GM18907 (cell line): ENCODE results near the gene WIPF2.

ENCODE experiments used
- ATAC-seq: cut with Tn5 transposase; IDR thresholded peaks from one replicate; pipeline ENCODE4 v1.9.1; 2021; ENCODE audit warnings: mild to moderate bottlenecking, moderate library complexity; ENCODE audit not compliant: unreplicated experiment

WIPF2 gene

DNA sequence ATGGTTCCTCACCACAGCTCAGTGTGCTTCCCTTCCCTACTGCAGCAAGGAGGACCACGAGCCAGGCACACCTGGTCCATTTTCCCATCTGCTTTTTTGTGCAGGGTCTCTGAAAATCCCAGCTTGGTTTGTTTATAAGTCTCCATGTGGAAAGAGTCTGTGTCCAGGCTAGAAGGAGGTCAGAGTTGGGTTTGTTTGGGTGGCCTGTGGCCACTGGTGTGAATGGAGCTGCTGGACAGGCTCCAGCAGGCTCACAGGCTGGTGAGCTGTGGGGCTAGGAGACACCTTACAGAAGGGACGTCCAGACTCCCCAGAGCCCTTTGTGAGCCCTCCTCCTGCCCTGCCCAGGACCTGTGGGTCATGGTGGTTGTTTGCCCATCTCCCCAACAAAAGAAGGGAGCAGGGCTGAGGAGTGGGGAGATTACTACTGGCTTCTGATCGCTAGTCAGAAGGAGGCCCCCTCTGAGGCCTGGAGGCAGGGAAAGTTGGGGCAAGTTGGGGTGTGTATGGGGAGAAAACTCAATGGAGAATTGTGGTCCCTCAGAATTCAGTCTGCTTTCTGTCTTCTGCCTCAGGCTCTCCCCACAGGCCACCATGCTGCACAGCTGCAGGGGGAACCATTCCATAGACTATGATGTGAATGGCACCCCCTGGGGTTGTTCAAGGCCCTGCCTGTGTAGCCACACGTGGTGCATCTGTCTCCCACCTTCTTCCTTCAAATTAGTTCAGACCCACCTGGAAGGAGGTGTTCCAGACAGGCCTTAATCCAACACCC lies 94.0 kb downstream of the WIPF2 start:
- no peak for ATAC-seq

DNA sequence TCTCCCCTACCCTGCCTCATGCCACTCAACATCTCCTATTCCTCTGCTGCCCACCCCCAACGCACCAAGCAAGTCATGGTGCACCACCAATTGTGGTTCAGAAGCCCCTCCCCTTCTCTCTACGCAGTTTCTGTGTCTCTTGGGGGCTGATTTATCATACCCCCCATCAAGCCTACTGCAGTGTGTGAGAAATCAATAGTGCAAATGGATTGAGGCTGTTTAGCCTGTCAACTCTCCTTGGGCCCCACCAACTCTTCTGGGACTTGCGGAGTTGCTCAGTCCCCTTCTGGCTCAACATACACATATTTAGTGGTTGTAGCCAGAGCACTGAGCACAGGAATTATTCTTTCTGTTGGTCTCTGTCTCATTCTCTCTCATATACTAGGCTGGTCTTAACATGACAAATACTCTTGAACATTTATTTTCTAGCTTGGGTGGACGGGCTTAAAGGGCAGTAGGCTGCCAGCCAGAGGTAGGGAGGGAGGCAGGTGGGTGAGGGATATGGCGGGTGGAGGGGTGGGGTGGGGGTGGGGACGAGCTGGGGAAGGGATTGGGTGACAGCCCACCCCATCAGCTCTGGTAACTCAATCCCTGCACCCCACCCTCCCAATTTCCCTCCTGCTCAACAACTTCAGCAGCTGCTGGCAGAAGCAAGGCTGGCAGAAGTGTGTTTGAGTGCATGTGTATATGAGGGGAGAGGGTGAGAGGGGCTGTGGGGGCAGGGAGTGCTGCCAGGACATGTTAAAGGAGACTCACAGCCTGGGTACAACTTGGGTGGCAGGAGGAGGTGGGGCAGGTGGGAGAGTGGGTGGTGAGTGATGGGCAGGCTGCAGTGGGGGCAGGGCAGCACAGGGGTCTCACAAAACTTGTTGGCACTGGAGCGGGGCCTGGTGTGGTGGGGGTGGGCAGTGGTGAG lies 94.8 kb downstream of the WIPF2 start:
- no peak for ATAC-seq

DNA sequence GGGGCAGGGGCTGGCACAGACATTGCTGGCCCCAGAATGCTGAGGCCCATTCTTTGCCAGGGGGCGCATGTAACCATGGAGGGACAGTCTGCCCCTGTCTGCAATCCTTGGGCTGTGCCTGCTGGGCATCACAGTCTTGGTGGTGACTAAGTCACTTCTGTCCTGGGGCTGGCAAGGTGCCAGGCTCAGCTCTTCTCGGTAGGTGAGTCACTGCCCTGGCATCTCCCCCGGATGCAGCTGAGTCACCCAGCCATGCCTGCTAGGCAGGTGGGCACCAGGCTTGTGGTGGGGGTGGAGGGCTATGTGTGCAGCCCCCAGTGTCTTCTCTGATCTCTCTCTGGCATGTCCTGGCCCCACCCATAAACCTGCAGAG lies 95.5 kb downstream of the WIPF2 start:
- ATAC-seq = no peak

DNA sequence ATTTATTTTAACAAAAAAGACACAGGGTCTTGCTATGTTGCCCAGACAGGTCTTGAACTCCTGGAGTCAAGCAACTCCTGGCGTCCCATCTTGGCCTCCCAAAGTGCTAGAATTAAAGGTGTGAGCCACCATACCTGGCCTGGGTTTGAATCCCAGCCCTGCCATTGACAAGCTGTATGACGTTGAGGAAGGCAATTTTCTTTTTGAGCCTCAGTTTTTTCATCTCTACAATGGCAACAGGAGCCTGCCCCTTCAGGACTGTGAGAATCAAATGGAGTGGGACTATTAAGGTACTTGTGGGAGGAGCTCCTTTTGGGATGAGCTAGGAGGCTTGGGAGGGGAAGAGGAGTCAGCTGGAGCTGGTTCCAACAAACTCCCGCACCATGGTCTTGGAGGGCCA lies 96.1 kb downstream of the WIPF2 start:
- no peak for ATAC-seq

DNA sequence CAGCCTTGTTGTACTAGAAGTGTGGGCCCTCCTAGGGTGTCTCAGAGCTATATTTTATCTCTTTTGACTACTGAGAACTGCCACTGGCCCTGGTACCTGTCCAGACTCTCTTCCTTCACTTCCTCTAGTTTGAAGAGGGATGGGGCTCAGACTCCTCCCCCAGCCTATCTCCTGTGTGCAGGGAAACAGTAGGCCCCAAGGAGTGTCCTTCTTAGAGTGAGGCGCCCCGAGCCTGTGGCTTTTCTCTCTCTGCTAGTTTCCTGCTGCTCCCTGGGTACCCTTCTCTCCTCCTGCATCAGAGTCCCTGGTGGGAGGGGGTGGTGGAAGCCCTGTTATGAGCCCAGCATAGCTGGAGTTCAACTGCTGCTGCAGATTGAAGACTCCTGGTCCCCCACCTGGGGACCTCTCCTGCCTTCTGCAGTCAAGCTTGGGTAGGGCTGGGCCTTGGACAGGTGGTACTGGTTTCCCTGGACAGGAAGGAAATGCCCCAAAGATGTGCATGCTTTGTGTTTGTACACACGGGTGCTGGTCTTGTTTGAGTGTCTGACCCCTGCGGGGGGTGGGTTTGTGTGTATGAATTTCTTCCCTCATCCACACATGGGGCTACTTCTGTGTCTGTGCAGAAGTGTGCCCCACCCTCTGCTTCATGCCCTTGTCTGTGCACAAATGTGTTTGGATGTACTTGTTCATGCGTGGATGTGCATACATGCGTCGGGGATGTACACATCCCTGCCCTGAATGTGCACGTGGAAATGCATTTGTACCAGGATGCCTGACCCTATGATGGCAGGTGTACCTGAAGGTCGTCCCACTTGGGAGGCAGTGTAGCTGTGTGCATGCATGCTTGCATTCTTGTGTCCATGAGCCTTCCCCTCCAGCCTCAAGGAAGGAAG lies 96.8 kb downstream of the WIPF2 start:
- no peak for ATAC-seq

DNA sequence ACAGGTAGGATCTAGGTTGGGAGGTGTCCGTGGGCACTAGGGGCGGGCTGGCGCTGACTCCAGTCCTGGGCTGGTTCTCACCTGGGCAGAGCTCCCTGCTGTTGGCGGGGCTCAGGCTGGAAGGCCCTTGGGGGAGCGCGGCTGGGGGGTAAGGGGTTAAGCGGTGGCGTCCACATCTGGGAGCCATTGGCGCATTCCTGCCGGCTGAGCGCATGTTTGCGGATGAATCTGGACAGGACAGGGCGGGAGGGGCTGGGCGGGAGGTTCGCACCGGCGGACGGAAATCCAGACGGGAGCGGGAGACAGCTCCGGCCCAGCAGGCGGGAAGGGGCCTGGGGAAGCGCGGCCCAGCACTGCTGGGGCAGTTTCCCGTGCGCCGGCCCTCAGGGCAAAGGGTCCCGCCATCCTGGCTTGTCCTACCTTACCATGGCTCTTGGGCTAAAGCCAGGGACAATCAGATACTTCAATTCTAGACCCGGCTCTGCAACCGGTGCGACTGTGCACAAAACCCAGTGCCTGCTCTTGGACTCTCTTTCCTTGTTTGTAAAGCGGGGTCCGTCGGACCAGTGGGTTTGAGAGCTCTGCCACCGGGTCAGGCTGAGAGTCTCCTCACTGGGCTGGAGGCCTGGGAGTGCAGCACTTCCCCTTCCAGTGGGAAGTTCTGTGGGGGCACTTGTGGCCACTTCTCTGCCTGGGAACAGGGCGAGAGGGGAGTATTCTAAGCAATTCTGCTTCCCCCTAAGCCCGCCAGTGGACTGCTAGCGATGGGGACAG lies 97.7 kb downstream of the WIPF2 start:
- no peak for ATAC-seq

DNA sequence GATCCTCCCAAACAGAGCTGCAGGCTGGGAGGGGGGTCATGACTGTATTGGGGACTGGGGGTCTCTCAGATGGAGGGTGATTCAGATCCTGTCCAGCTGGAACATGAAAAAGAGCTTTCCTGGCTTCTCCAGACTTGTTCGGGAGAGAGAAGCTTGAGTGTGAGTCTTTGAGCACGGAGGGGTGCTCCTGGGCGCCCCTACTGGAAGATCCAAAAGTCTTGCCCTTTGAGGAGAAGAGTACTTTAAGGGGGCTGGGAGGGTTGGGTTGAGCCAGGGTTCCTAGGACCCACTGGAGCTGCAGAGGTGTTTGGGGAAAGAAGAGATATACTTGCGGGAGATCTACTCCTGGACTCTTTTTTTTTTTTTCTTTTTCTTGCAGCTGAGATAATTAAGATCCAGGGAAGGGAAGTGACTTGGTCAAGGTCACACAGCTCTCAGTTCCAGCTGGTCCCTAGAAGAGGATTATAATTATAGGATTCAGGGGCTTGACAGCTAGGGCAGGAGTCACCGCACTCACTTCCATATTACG lies 98.3 kb downstream of the WIPF2 start:
- ATAC-seq = no peak

DNA sequence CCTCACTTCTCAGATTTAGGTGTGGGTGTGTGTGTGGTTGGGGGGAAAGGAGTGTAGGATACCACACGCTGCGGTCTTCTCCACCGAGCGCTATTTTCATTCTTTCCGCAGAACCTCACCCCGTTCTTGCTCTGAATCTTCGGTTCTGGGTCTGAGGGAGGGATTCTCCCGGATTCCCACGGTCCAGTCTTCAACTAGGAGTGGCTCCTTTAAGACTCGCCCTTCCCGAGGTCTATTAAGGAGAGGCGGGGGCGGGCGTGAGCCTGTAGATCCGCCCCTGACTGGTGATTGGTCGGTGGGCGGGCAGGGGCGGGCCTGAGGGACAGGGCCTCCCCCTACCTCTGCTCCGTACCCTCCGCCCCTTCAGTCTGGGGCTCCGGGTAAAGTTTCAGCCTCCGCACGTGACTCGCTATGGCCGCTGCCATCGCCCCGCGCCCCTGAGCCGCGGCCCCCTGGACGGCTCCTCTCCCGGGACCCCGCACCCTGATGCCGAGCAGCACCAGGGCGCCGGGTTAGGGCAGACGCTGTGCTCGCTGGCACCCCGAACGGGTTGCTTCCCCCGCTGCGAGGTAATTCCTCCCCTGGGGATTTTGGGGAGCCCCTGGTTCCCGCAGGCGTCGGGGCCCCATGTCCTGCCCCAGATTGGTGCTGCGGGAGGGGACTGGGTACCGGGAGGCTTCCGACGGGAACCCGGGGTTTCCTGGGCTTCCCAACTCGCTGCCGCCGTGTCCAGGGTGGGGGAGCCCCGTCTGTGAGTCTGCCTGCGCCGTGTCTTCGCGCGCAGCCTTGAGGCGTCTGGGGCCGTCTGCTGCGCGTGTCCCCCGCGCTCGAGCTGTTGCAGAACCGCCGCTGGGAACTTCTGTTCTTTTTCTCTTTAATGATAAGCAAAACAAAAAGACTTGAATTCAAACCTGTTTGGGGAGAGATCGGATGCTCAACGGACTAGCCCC lies 99.1 kb downstream of the WIPF2 start:
- ATAC-seq = peak; percentile 57

DNA sequence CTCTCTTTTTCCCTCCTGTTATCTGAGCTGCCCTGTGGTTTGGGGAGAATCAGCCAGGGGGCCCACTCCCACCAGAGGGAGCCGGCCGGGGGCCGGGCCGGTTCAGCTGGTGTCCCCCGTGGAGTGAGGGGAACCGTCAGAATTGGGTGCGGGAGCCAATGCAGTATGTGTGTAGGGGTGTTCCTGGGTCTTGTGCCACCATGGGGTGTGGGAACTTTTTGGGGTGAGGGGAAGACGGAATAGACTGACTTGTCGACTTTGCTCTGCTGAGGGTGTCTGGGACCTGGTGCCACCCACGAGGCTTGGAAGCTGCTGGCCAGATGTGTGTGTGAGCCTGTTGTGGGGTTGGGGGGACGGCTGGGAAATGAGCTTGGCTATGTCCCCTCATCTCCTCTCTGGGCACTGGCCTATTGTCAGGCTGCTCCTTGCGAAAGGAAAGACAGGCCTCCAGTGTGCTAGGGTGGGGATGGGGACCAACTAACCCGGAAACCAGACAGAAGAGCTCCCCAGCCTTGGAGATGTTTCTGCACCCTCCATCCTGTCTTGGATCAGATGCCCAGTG lies 99.8 kb downstream of the WIPF2 start:
- ATAC-seq = no peak

DNA sequence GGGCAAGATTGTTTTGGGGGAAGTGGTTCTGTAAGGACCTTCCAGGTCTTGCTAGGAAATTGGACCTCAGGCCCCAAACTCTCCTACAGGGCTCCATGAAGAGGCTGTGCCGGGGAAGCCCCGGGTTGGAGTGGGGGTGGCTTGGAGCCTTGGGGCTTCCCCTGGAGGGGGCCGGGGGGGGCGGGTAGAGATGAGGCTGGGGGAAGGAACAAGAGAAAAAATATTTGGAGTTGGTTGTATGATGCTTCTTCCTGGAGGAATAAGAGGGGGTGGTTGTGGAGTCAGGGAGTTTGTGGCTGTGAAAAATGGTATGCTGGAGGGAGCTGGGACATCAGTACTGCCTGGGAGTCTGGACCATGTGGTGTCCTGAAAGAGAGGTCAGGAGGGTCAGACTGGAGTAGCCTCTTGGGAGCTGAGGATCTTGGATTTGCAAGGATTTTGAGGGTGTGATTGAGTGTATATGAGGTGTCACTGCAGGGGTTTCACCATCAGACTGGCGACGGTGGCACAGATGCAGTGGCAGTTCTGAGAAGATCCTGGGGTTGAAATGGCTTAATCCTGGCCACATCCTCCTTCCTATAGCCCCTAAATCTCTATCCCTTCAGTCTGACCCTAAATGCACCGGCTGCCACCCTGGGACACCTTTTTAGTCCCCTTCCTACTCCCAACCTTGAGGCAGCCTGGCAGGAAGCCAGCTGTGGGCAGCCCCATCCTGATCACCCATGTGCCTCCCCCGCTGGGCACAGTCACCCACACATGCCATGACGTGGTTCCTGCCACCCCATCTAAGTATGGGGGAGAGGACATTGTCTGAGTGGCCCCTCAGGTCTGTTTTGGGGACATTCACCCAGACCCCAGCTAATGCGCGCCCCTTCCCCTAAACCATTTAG lies 100.8 kb downstream of the WIPF2 start:
- ATAC-seq = no peak

DNA sequence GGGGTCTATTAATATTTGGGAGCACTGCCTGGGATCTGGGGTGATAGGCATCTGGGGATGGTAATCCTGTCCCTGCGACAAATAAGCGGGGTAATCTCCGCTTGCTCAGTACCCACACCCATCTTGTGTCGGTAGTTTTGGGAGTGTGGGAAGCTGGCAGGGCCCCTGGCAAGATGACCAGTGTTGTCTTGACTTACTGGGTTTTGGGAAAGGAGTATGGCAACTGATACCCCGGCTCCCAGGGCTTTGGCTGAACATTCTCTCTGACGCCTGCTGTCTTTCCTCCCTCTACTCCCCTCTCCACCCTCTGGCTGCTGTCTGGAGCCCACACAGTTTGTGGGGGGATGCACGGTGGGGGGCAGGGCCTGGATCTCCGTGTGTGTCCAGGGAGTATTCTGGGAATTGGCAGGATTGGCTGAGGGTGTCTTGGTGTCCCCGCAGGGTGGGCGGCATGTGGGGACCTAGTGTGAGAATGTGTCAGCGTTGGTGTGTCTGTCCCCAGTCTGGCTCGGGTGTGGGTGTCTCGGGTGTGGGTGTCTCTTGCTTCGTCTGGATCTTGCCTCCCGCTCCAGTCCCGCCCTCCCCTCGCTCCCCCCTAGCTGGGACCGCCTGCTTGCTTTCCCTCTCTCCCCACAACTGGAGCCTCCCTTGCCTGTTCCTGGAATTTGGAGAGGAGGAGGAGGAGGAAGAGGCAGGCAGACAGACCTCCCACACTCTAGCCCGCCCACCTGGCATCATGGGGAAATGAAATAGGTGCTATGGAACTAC lies 101.8 kb downstream of the WIPF2 start:
- ATAC-seq = no peak

DNA sequence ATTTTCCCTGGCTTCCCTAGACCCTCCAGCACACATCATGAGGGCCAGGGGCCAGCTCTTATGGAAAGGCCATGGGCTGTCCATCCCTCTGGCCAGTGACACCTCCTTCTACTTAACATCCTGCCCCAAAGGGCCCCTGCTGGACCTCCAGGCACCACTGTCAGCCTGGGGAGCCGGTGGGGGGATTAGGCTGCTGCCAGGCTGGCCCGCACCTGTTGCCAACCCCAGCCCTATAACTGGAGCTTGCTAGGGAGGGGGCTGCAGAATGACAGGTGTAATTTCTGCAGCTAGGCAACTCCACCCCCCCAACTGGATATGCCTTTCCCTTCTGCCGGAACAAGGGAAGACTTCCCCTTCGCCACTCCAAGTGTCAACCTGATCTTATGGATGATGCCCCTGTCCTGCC lies 102.4 kb downstream of the WIPF2 start:
- no peak for ATAC-seq

DNA sequence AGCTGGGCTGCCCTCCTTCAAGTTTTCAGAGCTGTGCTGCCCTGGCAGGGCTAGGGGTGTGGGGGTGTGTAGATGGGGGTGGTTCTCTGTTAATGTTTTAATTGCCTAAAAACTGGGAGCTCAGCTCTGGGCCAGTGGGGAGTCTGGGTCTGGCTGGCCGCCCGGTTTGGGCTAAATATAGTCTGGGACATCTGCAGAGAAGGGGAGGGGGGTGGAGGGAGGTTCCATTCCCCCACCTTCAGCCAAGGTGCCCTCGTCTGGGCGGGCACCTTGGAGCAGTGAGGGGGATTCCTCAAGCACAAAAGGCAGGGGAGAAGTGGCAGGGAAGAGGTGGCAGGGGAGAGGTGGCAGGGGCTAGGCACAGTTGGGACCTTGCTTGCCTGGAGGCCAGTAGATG lies 102.9 kb downstream of the WIPF2 start:
- ATAC-seq = no peak

DNA sequence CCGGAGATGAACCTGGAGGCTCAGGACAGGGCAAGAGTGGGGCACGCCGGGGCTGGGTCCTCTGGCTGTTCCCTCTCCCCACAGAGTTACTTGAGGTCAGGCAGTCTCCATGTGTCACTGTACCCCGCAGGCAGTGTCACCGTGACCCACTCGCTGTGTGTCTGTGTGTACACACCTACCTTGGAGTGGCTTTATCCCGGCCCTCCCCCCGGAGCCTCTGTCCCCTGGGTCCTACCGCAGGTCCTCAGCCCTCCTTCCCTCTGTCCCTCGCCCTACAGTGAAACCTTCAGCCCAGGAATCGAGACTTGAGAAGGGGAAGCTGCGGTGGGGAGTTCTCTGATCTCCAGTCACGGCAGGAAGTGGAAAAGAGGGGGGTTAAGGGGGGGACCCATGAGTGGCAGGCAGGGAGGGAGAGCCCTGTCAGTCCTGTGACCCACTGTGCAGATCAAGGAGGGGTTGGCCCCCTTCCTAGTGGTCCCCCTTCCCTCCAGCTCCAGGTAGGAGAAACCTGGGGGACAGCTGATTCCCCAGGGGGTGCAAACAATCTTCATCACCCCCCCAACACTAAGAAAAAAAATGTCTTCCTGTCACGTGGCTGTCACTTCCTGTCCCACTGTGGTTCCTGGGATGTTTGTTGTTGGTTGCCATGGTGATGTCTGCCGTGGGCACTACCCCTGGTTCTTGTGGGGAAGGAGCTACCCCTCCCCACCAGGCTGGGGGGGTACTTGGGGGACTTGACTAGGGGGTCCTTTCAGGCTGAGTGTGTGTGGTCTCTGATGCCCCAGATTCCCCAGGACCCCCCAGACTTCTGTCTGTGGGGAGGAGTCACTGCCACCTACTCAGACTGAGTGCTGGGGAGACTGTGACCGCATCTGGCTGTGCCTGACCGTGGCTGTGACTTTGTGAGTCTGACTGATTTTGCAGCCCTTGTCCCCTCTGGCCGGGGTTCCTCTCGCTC lies 103.5 kb downstream of the WIPF2 start:
- peak; percentile 35 for ATAC-seq

DNA sequence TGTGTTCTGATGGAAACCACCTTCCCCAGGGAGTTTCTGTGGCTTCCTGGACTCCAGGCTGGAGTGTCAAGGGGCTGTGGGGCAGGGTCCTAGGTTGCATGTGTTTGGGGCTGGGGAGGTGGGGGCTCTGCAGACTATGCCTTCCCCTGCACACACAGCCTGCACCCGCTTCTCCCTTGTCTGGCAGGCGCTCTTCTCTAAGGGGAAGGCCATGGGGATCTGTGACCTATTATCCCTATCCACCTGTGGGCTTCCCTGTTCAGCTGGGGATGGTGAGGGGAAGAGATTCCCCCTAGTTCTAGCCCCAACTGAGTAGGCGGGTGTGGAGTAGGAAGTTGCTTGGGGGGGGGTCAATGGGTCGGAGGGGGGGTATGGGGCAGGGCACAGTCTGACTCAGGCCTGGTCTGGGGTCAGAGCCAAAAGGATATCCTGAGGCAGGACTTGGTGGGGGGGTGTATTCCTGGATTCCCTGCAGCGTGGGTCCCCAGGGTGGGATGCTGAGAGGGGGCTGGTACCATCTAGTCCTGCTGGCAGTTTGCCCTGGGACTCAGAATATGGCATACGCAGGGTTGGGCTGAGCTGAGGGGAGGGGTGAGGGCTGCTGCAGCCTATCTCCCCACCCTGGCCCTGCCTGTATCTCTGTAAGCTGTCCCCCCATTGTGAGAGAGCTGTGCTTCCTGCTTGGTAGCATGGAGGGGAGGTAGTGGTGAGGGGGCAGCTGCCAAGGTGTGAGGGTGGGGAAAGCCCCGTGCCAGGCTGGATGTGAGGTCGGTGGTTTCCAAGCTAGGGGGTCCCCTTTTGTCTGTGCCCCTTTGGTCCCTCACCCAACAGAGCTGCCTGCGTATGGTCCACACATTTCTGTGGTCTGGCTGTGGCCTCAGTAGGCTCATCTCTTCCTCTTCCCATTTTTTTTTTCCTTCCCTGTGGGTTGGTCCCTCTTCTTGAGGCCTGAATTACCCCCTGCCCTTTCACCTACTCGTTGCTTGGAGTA lies 104.6 kb downstream of the WIPF2 start:
- ATAC-seq = peak; percentile 29
